Lung (tissue), 12 donors: ENCODE results near the gene JAK3. TPM values are rescaled to one million over a fixed set of nuclear protein-coding genes. Genes with fewer than 3 reads are reported as not detected.

Experiments used
- ATAC-seq: fragments of 200-7000 bp; cut with Tn5 transposase; one replicate; pipeline ENCODE4 v1.9.1; 2020; ENCODE audit warnings: moderate number of reproducible peaks; ENCODE audit not compliant: insufficient read depth, low FRiP score
- DNase-seq, 3 donors: peaks; one replicate each; pipeline ENCODE4 v3.0.0-alpha.2; 2013 to 2017
- H3K27ac ChIP-seq, 2 donors: one replicate each; pipeline ENCODE4 v1.5.1; 2013; ENCODE audit warnings: mild to moderate bottlenecking in 2 of 2, moderate library complexity in 2 of 2, control low read depth in 1 of 2, inconsistent platforms in 1 of 2, low read depth in 1 of 2, low read length in 1 of 2
- H3K27me3 ChIP-seq, 3 donors: one replicate each; pipeline ENCODE4 v1.5.1; 2013; ENCODE audit warnings: low read length in 2 of 3; ENCODE audit not compliant: control insufficient read depth in 3 of 3, insufficient read depth in 3 of 3
- H3K36me3 ChIP-seq, 4 donors: one replicate each; pipeline ENCODE4 v1.5.1; 2013; ENCODE audit warnings: low read length in 4 of 4, mild to moderate bottlenecking in 1 of 4, moderate library complexity in 1 of 4; ENCODE audit not compliant: control insufficient read depth in 4 of 4, insufficient read depth in 4 of 4
- H3K4me1 ChIP-seq, 5 donors: one replicate each; pipeline ENCODE4 v1.5.1; 2013; ENCODE audit warnings: low read length in 5 of 5, mild to moderate bottlenecking in 2 of 5, moderate library complexity in 1 of 5; ENCODE audit not compliant: control insufficient read depth in 5 of 5, insufficient read depth in 5 of 5
- H3K4me3 ChIP-seq: one replicate; pipeline ENCODE4 v1.5.1; 2013; ENCODE audit warnings: mild to moderate bottlenecking, control low read depth, moderate library complexity
- H3K9ac ChIP-seq, 2 donors: one replicate each; pipeline ENCODE4 v1.5.1; 2013; ENCODE audit warnings: low read length in 2 of 2, control low read depth in 1 of 2; ENCODE audit not compliant: insufficient read depth in 1 of 2
- H3K9me3 ChIP-seq, 4 donors: one replicate each; pipeline ENCODE4 v1.5.1; 2013; ENCODE audit warnings: low read length in 3 of 4, mild to moderate bottlenecking in 1 of 4, moderate library complexity in 1 of 4; ENCODE audit not compliant: control insufficient read depth in 4 of 4, insufficient read depth in 3 of 4
- WGBS, 2 donors: extraction: QIAGEN DNeasy Blood & Tissue Kit; methylation state at CpG; one replicate each; pipeline ENCODE4 v1.1.7; 2013; 5-methylcytosine and 5-hydroxymethylcytosine counted together
- polyA plus RNA-seq, 2 donors: library from polyadenylated mRNA; stranded (reverse); fragments of 200-250 nt; gene quantifications; one replicate each; pipeline ENCODE4 v1.2.1, GENCODE V29; 2013
- total RNA-seq, 2 donors: library from RNA; depleted of rRNA in 1 of 2; stranded (reverse); fragments of >200 nt in 1 of 2; gene quantifications; one replicate each; pipeline ENCODE4 v1.2.1, GENCODE V29; 2014 to 2021
- TF ChIP-seq, protein P1 (sequence below): IDR thresholded peaks from 2 replicates; pipeline ENCODE4 v1.5.1; 2012; ENCODE audit warnings: mild to moderate bottlenecking; ENCODE audit errors: control extremely low read depth, extremely low read depth
- donor health status: control.
- donor health status: control.
- donor health status: Bipolar disorder and iron deficiency.
- donor health status: healthy.
- donor health status: DM: yes; HTN: yes; CAD: no.

Gene JAK3
- total and polyA plus RNA-seq, 4 donors: 5.2 to 32.5 (median 18.0) TPM

- H3K9ac ChIP-seq: no peak overlapping the region
- ATAC-seq (no peak), DNase-seq (no peak)
- H3K27me3 ChIP-seq: peaks cover 0 to 14% (median 0%) of the 10 kb centered on the region in 3 donors
- no peak overlapping the region for H3K27ac ChIP-seq
- H3K36me3 ChIP-seq: peaks cover 0 to 10% (median 0%) of the 10 kb centered on the region in 4 donors
- no peak overlapping the region for H3K4me3 ChIP-seq
- peaks cover 0 to under 1% (median 0%) of the 10 kb centered on the region in 4 donors for H3K9me3 ChIP-seq
- H3K4me1 ChIP-seq: peaks cover 0 to 8% (median 0%) of the 10 kb centered on the region in 5 donors
- TF ChIP-seq, protein P1, sequence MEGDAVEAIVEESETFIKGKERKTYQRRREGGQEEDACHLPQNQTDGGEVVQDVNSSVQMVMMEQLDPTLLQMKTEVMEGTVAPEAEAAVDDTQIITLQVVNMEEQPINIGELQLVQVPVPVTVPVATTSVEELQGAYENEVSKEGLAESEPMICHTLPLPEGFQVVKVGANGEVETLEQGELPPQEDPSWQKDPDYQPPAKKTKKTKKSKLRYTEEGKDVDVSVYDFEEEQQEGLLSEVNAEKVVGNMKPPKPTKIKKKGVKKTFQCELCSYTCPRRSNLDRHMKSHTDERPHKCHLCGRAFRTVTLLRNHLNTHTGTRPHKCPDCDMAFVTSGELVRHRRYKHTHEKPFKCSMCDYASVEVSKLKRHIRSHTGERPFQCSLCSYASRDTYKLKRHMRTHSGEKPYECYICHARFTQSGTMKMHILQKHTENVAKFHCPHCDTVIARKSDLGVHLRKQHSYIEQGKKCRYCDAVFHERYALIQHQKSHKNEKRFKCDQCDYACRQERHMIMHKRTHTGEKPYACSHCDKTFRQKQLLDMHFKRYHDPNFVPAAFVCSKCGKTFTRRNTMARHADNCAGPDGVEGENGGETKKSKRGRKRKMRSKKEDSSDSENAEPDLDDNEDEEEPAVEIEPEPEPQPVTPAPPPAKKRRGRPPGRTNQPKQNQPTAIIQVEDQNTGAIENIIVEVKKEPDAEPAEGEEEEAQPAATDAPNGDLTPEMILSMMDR: no peak
- WGBS, 2 donors: 37 to 61% methylated on average over 8 of the region's 8 CpGs
These were observed 1.6 kb downstream of the JAK3 start for GRCh38 chr19:17846146-17846545.

DNA sequence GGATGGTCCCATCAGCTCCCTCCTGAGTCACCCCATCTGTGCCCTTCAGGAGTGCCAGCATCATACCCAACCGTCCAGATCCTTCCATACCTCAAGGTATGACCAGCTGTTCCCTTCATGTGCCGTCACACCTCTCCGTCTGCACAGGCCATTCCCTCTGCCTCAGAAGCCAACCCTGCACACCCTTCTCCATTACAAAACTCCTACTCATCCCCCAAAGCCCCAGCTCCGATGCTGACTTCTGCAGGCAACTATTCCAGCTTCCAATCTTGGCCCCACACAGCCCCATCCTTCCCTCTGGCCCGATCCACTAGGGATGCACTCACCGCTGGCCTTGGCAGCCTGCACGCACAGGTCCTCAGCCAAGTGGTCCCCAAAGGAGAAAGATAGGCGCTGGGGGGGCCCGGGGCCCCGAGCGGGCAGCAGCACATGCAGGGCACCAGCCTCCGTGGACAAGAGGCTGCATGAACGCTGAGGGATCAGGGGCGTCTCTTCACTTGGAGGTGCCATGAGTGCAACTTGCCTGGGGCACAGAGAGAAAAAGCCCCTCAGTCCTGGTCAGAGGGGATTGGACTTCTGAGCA, 3.8 kb downstream of the JAK3 start:
- ATAC-seq: no peak

DNA sequence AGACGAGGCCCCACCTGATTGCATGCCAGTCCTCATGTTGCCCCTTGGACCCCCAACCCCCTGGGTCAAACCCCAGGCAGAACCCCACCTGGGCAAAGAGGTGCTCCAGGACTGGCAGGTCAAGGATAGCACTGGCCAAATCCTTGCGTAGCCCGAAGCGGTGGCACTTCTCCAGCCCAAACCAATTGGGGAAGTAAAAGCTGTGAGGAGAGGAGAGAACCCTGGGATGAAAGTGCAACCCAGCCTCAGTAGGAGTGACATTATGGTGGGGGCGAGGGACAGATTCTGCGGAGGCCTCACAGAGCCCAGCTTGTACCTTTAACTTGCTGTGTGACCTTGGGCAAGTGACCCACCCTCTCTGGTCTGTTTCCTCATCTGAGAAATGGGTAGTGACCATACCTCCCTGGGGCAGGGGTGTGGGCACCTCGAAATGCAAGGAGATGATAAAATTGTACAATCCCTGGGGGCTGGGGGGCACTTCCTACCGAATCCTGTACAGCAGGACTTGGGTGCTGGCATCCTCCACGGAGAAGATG, 4.4 kb downstream of the JAK3 start:
- Histone ChIP-seq H3K4me3 (no peak overlapping the region), H3K4me1 (peaks cover 0 to 8% (median 0%) of the 10 kb centered on the region in 5 donors), H3K36me3 (peaks cover 0 to 16% (median 0%) of the 10 kb centered on the region in 4 donors), H3K27me3 (peaks cover 0 to 10% (median 0%) of the 10 kb centered on the region in 3 donors), H3K27ac (no peak overlapping the region), H3K9ac (no peak overlapping the region), H3K9me3 (peaks cover 0 to 2% (median 0%) of the 10 kb centered on the region in 4 donors)
- DNase-seq (no peak), ATAC-seq (no peak)
- WGBS, 2 donors: 82 to 89% methylated on average over 9 of the region's 9 CpGs
- TF ChIP-seq, protein P1: no peak

More for the DNA sequence above, 3.8 kb downstream of the JAK3 start:
- H3K9ac ChIP-seq: no peak overlapping the region
- peaks cover 0 to 2% (median 0%) of the 10 kb centered on the region in 4 donors for H3K9me3 ChIP-seq
- TF ChIP-seq, protein P1: no peak
- no peak overlapping the region for H3K4me3 ChIP-seq
- H3K27me3 ChIP-seq: peaks cover 0 to 15% (median 0%) of the 10 kb centered on the region in 3 donors
- H3K27ac ChIP-seq: no peak overlapping the region
- H3K4me1 ChIP-seq: peaks cover 0 to 8% (median 0%) of the 10 kb centered on the region in 5 donors
- WGBS, 2 donors: 84 to 85% methylated on average over 14 of the region's 14 CpGs
- no peak for DNase-seq
- H3K36me3 ChIP-seq: peaks cover 0 to 16% (median 0%) of the 10 kb centered on the region in 4 donors
